ENCODE results near the gene PARD6B. TPM values are rescaled to one million over a fixed set of nuclear protein-coding genes. Genes with fewer than 3 reads are reported as not detected.

The PARD6B gene
- total RNA-seq, 1 donor from 2014 or later: 57.4 TPM

- DNase-seq (ENCODE audit: low read depth): no peak
Observed at GRCh38 chr20:50724112-50724725, 7.2 kb upstream of the PARD6B start.

GRCh38 chr20:50724851-50725723, 6.3 kb upstream of the PARD6B start:
- DNase-seq (ENCODE audit: low read depth): peak; percentile 99

DNA sequence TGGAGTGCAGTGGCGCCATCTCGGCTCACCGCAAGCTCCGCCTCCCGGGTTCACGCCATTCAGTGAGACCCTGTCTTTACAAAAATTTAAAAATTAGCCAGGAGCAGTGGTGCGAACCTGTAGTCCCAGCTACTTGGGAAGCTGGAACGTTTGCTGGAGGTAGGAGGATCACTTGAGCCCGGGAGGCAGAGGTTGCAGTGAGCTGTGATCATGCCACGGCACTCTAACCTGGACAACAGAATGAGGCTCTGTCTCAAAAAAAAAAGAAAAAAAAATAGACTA, 5.7 kb upstream of the PARD6B start:
- peak; percentile 72 for DNase-seq (ENCODE audit: low read depth)

DNA sequence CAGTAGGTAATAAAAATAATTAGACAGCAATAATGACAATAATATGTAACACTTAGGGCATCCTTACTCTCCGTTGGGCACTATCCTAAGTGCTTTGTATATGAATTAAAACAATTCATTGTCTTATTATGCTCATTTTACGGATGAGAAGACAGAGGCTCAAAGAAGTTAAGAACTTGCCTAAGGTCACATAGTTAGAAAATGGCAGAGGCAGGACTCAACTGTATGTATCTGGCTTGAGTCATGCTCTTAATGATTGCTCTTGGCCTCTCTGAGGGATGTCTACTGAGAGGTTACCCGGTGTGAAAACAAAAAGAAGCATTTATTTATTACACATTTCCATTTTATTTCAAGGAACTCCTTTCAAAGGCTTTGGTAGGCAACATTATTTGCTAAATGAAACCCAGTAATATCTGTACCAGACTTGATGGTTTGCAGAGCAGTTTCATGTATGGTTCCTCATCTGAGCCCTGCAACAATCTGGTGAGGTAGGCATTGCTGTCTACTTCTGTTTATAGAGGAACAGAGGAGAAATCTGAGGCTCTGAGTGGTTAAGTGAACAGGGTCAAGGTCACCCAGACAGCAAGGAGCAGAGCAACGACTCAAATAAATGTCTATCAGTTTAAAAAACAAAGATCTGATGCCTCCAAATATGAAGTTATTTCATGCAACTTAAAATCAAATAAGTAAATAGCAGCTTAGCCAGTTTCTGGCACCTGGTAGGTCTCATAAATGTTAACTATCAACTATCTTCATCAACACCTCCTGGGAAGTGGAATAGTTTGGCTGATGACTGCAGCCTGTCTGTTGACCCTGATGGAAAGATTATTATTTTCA, 4.2 kb upstream of the PARD6B start:
- DNase-seq (ENCODE audit: low read depth): peak; percentile 73

- DNase-seq (ENCODE audit: low read depth): peak; percentile 99
Observed at GRCh38 chr20:50727792-50728485, 3.4 kb upstream of the PARD6B start.

- no peak for DNase-seq (ENCODE audit: low read depth)
Observed at GRCh38 chr20:50728486-50728980, 2.8 kb upstream of the PARD6B start.

GRCh38 chr20:50728981-50729874, 2.2 kb upstream of the PARD6B start:
- peak; percentile 73 for DNase-seq (ENCODE audit: low read depth)

DNA sequence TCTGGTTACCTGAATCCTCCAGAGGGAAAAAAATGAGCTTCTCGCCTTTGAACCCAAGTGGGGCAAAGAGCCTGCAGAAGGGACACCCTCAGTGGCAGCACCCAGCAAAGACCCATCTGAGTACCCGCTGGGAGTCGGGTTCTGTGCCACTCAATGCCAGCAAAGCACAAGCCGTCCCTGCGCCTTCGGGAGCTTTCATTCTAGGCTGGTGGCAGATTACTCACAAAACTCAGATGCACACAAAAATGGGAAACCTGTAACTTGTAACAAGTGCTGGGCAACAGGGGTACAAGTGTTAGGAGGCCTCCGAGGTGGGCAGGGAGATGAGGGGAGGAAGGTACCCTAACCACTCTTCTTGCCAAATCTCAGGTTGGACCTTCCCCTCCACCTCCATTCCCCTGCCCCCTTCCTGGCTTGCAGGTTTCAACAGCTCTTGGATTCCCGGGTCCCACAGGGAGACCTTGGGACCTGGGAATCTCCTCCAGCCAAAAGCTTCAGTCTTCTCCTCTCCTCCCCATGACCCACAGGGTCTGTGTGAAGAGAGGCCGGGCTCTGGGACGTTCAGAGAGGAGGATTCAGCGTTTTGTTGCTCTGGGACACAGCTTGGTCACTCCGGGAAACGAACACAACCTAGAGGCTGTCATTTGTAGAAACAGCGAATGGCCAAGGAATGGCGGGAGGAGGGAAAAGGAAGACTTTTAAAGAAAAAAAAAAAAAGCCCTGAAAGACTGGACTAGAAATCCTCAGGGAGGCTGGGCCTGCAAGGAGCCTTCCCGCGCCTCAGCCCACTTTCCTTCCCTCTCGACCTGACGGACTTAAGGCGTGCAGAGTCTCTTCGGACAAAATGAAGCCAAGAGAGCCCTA, 1.2 kb upstream of the PARD6B start:
- DNase-seq (ENCODE audit: low read depth): peak; percentile 57

- no peak for DNase-seq (ENCODE audit: low read depth)
Observed at GRCh38 chr20:50730765-50731054, 670 bp upstream of the PARD6B start.

- DNase-seq (ENCODE audit: low read depth): peak; percentile 55
Observed at GRCh38 chr20:50731930-50732690, 730 bp downstream of the PARD6B start.

- no peak for DNase-seq (ENCODE audit: low read depth)
Observed at GRCh38 chr20:50733644-50734349, 2.4 kb downstream of the PARD6B start.

GRCh38 chr20:50734730-50735679, 3.6 kb downstream of the PARD6B start:
- no peak for DNase-seq (ENCODE audit: low read depth)

- peak; percentile 75 for DNase-seq (ENCODE audit: low read depth)
Observed at GRCh38 chr20:50735813-50736212, 4.4 kb downstream of the PARD6B start.

- DNase-seq (ENCODE audit: low read depth): peak; percentile 54
Observed at GRCh38 chr20:50737352-50737751, 6.0 kb downstream of the PARD6B start.

DNA sequence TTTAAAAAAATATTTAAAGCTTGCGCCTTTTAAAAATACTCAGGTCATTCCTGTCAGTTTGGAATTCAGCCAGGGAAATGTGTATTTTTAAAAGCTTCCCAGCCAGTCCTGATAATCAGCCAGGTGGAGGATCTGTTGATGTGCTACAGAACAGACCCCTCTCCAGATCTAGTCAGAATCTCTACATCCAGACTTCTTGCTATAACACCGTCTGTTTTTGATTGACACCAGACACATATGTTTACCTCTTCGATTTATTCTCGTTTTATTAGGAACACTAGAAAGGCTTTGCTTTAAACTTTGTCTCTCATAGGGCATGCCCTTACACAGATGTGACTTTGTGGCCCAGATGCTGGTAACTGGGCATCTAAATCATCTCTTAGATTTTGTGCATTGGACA, 11.7 kb downstream of the PARD6B start:
- DNase-seq (ENCODE audit: low read depth): no peak

- DNase-seq (ENCODE audit: low read depth): peak; percentile 90
Observed at GRCh38 chr20:50744143-50744792, 12.9 kb downstream of the PARD6B start.

DNA sequence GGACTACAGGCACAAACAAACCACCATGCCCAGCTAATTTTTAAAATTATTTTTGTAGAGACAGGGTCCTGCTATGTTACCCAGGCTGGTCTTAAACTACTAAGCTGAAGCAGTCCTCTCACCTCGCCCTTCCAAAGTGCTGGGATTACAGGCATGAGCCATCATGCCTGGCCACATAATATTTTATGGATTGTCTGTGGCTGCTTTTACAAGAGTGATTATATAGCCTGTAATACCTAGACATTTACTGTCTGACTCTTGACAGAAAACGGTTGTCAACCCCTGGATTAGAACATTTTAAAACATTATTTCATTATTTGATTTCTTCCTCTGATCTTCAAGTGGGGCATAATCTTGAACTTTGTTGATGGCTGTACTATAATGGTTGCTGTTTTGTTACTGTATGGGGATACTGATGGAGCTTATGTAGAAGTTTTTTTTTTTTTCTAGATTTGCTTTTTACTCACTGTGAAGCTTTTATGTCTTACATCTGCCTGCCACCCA, 14.3 kb downstream of the PARD6B start:
- no peak for DNase-seq (ENCODE audit: low read depth)

Data from renal cortical epithelial cell (primary cell).